Vagina (tissue), 2 donors: ENCODE data around the gene CCDC148. TPM values are rescaled to one million over a fixed set of nuclear protein-coding genes. Genes with fewer than 3 reads are reported as not detected.

Source experiments
- DNase-seq, 2 donors: peaks; one replicate each; pipeline ENCODE4 v3.0.0-alpha.2; 2017; ENCODE audit errors: extremely low spot score in 2 of 2
- H3K27ac ChIP-seq: fragments of 200-600 bp; sonication (generic); one replicate; pipeline ENCODE4 v1.5.1; 2019
- H3K27me3 ChIP-seq: fragments of 200-600 bp; sonication (generic); one replicate; pipeline ENCODE4 v1.5.1; 2019
- H3K36me3 ChIP-seq, 2 donors: fragments of 200-600 bp; sonication (generic); one replicate each; pipeline ENCODE4 v1.5.1; 2017 to 2019
- H3K4me1 ChIP-seq: fragments of 200-600 bp; sonication (generic); one replicate; pipeline ENCODE4 v1.5.1; 2019
- H3K4me3 ChIP-seq, 2 donors: fragments of 200-600 bp; sonication (generic); 1 replicate in 1 of 2; 2 replicates in 1 of 2; pipeline ENCODE4 v1.5.1; 2016 to 2019
- H3K9me3 ChIP-seq: fragments of 200-600 bp; sonication (generic); one replicate; pipeline ENCODE4 v1.5.1; 2019
- CTCF ChIP-seq, 3 experiments: fragments of 450-650 bp in 2 of 3; fragments of 200-600 bp in 1 of 3; sonication (generic) in 1 of 3; IDR thresholded peaks; one replicate each; pipeline ENCODE4 v1.5.1; 2017 to 2019; ENCODE audit warnings: antibody characterized with exemption in 3 of 3, mild to moderate bottlenecking in 2 of 3, moderate library complexity in 2 of 3
- POLR2A ChIP-seq, 2 donors: fragments of 450-650 bp; IDR thresholded peaks; one replicate each; pipeline ENCODE4 v1.6.1; 2017; ENCODE audit warnings: antibody characterized with exemption in 2 of 2, mild to moderate bottlenecking in 2 of 2, moderate library complexity in 2 of 2
- POLR2AphosphoS5 ChIP-seq, 2 donors: sonication (generic); formaldehyde crosslinking; IDR thresholded peaks; one replicate each; pipeline ENCODE4 v1.9.0; 2017; ENCODE audit warnings: antibody characterized with exemption in 2 of 2, mild to moderate bottlenecking in 2 of 2, low read depth in 1 of 2; ENCODE audit not compliant: insufficient read depth in 1 of 2
- intact Hi-C: fragments of 100-400 bp; cut with DNase I; formaldehyde crosslinking; loops from one replicate; pipeline ENCODE4 v1.15.1; 2023
- total RNA-seq: library from RNA; depleted of rRNA; stranded (reverse); fragments of >200 nt; gene quantifications from one replicate; pipeline ENCODE4 v1.2.3, GENCODE V29; 2016

The CCDC148 gene
- total RNA-seq, 1 donor from 2014 or later = not detected

- H3K27ac ChIP-seq = no peak overlapping the region
- DNase-seq = no peak
- no peaks in the 10 kb centered on the region for H3K9me3 ChIP-seq
- no peaks in the 10 kb centered on the region for H3K27me3 ChIP-seq
- TF ChIP-seq CTCF (IDR thresholded peaks at IDR 0.05) (no peak), POLR2A (IDR thresholded peaks at IDR 0.05) (no peak)
- no peak overlapping the region for H3K4me3 ChIP-seq
- H3K36me3 ChIP-seq = no peaks in the 10 kb centered on the region
- H3K4me1 ChIP-seq = no peaks in the 10 kb centered on the region
- intact Hi-C loops = no loop called here
Measured at GRCh38 chr2:158395166-158395565, 61.4 kb downstream of the CCDC148 start.

- H3K4me1 ChIP-seq = no peaks in the 10 kb centered on the region
- no peak overlapping the region for H3K4me3 ChIP-seq
- no peak for TF ChIP-seq POLR2AphosphoS5 (IDR thresholded peaks at IDR 0.05; ENCODE audit: insufficient read depth in 1 of 2, low read depth in 1 of 2)
- TF ChIP-seq POLR2A (IDR thresholded peaks at IDR 0.05) = no peak
- TF ChIP-seq CTCF (IDR thresholded peaks at IDR 0.05) = no peak
- intact Hi-C loops = no loop called here
- no peak for DNase-seq
- H3K27ac ChIP-seq = no peak overlapping the region
- H3K36me3 ChIP-seq = no peaks in the 10 kb centered on the region
- no peaks in the 10 kb centered on the region for H3K9me3 ChIP-seq
- H3K27me3 ChIP-seq = no peaks in the 10 kb centered on the region
Measured at GRCh38 chr2:158394453-158394852, 62.1 kb downstream of the CCDC148 start.

GRCh38 chr2:158393886-158394285, 62.7 kb downstream of the CCDC148 start:
- H3K36me3 ChIP-seq = no peaks in the 10 kb centered on the region
- no peaks in the 10 kb centered on the region for H3K4me1 ChIP-seq
- H3K27ac ChIP-seq = no peak overlapping the region
- intact Hi-C loops = no loop called here
- no peaks in the 10 kb centered on the region for H3K27me3 ChIP-seq
- no peak for TF ChIP-seq CTCF (IDR thresholded peaks at IDR 0.05)
- TF ChIP-seq POLR2A (IDR thresholded peaks at IDR 0.05) = no peak
- no peak for TF ChIP-seq POLR2AphosphoS5 (IDR thresholded peaks at IDR 0.05; ENCODE audit: insufficient read depth in 1 of 2, low read depth in 1 of 2)
- no peaks in the 10 kb centered on the region for H3K9me3 ChIP-seq
- no peak for DNase-seq
- no peak overlapping the region for H3K4me3 ChIP-seq

- Histone ChIP-seq H3K27me3 (no peaks in the 10 kb centered on the region), H3K9me3 (no peaks in the 10 kb centered on the region), H3K27ac (no peak overlapping the region), H3K4me3 (no peak overlapping the region), H3K36me3 (no peaks in the 10 kb centered on the region), H3K4me1 (no peaks in the 10 kb centered on the region)
- intact Hi-C loops = no loop called here
- TF ChIP-seq POLR2A (IDR thresholded peaks at IDR 0.05) = no peak
- TF ChIP-seq POLR2AphosphoS5 (IDR thresholded peaks at IDR 0.05; ENCODE audit: insufficient read depth in 1 of 2, low read depth in 1 of 2) = no peak
- no peak for TF ChIP-seq CTCF (IDR thresholded peaks at IDR 0.05)
- DNase-seq = no peak
Measured at GRCh38 chr2:158392687-158393086, 63.9 kb downstream of the CCDC148 start.

- no peak for DNase-seq
- TF ChIP-seq CTCF (IDR thresholded peaks at IDR 0.05) (no peak), POLR2A (IDR thresholded peaks at IDR 0.05) (no peak), POLR2AphosphoS5 (IDR thresholded peaks at IDR 0.05; ENCODE audit: insufficient read depth in 1 of 2, low read depth in 1 of 2) (no peak)
Measured at GRCh38 chr2:158391876-158392275, 64.7 kb downstream of the CCDC148 start.

More at GRCh38 chr2:158391876-158392275, 64.7 kb downstream of the CCDC148 start:
- intact Hi-C loops = no loop called here
- no peaks in the 10 kb centered on the region for H3K9me3 ChIP-seq
- no peaks in the 10 kb centered on the region for H3K4me1 ChIP-seq
- H3K36me3 ChIP-seq = no peaks in the 10 kb centered on the region
- H3K4me3 ChIP-seq = no peak overlapping the region
- H3K27ac ChIP-seq = no peak overlapping the region
- H3K27me3 ChIP-seq = no peaks in the 10 kb centered on the region
